Cardiac fibroblast (primary cell): ENCODE measurements around the gene PPL.

Experiments used
- DNase-seq, 2 donors: peaks; one replicate each; pipeline versions ENCODE4 v3.0.0 to v3.0.0-alpha.2; 2010; ENCODE audit warnings: low read depth in 2 of 2
- H3K4me3 ChIP-seq, 2 donors: replicated peaks in 1 of 2; 1 replicate in 1 of 2; 2 replicates in 1 of 2; pipeline ENCODE4 v1.5.1; 2011; ENCODE audit warnings: low read depth in 2 of 2, low read length in 2 of 2, mild to moderate bottlenecking in 2 of 2, moderate library complexity in 1 of 2
- CTCF ChIP-seq: IDR thresholded peaks from one replicate; pipeline ENCODE4 v1.5.1; 2011; ENCODE audit warnings: low read depth, mild to moderate bottlenecking, low read length, inconsistent platforms

Gene PPL

DNA sequence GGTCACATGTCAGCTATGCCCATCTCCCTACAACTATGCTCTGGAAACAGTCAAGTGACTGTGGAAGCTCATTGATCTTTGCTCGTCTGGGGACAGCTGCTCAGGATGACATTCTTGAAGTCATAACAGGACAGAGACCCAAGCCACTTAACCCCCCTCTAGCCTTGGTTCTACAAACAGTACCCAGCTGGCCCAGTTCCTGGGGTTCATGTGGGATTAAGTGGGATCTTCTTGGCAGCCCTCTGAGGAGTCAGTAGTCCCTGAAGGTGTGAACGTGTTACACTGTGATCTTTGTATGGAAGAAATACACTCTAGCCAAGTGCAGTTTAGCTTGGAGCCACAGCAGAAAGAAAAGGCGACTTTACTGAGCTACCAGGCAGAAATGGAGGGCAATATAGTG, 63.9 kb downstream of the PPL start:
- TF ChIP-seq CTCF, result no peak
- H3K4me3 ChIP-seq, result no peak overlapping the region
- no peak for DNase-seq

DNA sequence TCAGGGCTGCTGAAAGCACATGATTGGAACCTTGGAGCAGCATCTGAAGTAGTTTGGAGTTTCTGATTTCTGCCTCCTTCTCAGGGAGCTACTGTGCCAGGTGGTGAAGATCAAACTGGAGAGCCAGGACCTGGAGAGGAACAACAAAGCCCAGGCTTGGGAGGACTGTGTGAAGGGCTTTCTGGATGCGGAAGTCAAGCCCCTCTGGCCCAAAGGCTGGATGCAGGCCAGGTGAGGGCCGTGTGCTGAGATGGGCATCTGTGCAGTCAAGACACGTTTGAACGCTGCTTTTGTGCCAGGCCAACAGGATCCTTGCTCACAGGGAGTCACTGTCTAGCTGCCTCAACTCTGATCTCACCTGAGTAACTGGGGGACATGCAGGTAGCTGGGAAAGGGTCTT, 65.9 kb downstream of the PPL start:
- no peak overlapping the region for H3K4me3 ChIP-seq
- DNase-seq, result no peak
- TF ChIP-seq CTCF, result no peak

GRCh38 chr16:4870138-4870671, 66.7 kb downstream of the PPL start:
- H3K4me3 ChIP-seq, result no peak overlapping the region
- no peak for TF ChIP-seq CTCF
- DNase-seq, result no peak

DNA sequence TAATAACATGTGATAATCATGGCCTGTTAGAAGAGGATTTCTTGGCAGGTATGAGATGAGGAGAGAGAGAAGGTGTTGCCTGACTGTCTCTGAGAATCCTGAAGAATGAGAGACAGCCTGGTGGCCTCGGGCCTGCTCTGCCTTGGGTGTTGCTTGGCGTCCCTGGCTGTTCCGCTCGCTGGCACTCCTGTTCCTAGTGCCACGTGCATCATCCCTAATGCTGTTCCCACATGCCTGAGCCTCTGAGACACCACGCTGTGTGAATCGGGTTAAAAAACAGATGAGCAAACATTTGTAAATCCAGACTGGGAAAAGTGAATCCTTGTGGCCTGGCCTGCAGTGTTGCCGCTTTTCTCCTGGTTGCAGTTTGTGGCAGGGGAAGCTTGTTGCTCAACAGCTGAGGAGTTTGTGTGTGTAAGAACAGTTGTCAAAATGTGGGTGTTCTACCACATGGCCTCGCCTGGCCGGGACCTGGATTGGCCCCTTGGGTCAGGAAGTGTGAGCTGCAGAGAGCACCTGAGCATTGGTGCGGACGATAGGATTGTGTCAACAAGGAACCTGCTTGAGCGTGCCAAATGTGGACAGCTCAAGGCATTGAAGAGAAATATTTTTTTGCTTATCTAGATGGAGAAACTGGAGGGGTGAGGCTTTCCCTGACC, 67.7 kb downstream of the PPL start:
- TF ChIP-seq CTCF, result no peak
- H3K4me3 ChIP-seq, result no peak overlapping the region
- no peak for DNase-seq

GRCh38 chr16:4868535-4868934, 68.4 kb downstream of the PPL start:
- no peak overlapping the region for H3K4me3 ChIP-seq
- no peak for TF ChIP-seq CTCF
- no peak for DNase-seq

DNA sequence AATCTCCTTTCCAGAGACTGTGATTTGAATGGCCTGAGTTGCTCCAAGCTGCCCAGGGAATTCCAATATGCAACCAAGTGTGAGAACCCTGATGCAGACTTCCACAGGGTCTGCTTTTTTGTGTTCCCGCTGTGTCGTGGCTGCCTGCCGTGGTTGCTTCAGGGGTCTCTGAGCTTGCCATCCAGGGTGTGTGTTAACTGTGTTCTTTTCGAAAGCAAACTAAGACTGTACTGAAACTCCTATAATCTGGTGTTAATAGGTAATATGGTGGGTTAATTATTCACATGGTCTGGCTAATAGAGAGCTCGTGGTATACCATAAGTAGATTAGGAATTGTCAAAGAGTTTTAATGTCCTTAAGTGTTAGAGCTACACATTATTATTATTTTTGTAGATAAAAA, 68.9 kb downstream of the PPL start:
- TF ChIP-seq CTCF, result no peak
- no peak overlapping the region for H3K4me3 ChIP-seq
- DNase-seq, result no peak

DNA sequence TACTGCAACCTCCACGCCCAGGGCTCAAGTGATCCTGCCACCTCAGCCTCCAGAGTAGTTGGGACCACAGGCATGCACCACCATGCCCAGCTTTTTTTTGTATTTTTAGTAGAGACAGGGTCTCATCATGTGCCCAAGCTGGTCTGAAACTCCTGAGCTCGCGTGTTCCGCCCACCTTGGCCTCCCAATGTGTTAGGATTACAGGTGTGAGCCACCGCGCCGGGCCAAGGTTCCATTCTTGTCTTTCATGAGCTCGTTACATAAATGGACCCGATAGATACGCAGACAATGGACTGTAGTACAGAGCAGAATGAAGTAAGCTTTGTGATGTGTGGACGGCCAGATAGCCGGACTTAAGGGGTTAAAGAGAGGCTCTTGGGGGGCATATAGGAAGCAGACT, 70.4 kb downstream of the PPL start:
- TF ChIP-seq CTCF, result no peak
- H3K4me3 ChIP-seq, result no peak overlapping the region
- DNase-seq, result no peak
